GM21576 (cell line): Measurements from ENCODE around the gene ZMIZ1.
"Not testable (repeated sequence)": the region's sequence is repeated elsewhere in the genome, so short reads cannot be mapped to it uniquely, and the experiment has no call there.

Experiments
- ATAC-seq: cut with Tn5 transposase; IDR thresholded peaks from one replicate; pipeline ENCODE4 v1.9.1; 2021; ENCODE audit warnings: mild to moderate bottlenecking, moderate library complexity; ENCODE audit not compliant: unreplicated experiment

Gene ZMIZ1

DNA sequence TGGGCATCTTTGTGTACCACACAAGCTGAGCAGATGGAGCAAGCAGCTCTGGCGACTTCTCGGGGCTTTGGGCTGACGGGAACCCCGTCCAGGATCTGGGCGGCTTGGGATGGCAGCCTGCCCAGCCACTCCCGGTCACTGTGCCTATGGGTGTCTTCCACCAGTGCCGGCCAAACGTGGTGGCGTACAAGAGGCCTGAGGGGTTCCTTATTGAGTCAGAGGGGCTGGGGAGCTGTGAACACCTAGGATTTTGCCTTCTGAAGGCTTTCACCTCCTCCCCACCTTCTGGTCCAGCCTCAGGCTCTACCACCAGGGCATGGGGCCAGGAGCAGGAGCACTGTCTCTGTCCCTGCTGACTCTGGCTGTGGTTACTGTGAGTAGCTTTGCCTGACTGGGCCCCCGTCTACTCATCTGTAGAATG, 206.7 kb downstream of the ZMIZ1 start:
- ATAC-seq: no peak

DNA sequence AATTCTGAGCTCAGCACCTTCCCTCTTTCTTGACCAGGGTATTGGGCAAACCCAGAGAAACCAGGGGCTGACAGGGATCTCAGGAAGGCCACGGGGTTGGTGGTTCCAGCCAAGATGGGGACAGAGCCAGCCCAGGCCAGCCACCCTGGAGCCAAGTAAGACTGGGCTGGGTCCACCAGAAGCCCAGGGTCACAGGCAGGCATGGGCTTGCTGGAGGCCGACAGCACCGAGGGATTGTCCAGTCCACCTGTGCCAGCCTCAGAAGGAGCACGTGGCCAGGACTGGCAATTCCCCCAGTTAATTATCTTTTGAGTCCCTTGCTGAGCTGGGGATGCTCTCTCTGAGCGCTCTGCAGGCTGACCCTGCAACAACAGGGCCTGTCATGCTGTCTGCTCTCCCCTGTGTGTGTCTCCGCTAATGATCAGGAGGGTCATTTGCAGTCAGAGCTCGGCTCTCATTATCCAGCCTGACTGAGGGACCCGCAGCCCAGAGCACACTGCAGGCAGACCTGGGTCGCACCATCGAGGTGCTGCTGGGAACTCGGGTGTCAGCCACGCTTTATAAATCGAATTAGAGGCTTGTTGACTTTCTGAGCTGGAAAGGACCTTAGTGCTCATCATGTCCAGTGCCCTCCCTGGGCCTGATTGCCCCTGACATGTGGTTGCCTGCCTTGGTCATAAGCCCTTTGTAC, 209.0 kb downstream of the ZMIZ1 start:
- ATAC-seq: no peak

DNA sequence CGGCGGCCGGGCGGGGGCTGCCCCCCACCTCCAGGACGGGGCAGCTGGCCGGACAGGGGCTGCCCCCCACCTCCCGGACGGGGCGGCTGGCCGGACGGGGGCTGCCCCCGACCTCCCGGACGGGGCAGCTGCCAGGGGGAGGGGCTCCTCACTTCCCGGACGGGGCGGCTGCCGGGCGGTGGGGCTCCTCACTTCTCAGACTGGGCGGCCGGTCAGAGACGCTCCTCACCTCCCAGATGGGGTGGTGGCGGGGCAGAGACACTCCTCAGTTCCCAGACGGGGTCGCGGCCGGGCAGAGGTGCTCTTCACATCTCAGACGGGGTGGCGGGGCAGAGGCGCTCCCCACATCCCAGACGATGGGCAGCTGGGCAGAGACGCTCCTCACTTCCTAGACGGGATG, 210.3 kb downstream of the ZMIZ1 start:
- ATAC-seq: not testable (repeated sequence)

DNA sequence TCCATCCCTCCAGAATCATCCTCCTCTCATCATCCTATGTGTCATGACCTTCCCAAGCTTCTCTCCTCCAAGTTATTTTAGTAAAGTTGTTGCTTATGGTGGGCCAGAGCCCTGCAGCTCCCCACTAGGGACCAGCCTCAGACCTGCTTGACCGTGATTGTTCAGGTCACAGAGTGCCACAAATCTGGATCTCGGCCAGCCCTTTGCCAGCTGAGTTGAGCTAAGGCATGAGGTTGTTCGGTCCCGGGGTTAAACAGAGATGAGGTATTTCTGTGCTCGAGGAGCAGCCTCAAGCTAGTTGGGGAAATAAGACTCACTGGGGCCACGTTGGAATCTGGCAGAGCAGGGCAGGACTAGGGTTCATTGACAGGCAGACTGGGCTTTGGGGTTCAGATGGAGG, 212.2 kb downstream of the ZMIZ1 start:
- no peak for ATAC-seq

DNA sequence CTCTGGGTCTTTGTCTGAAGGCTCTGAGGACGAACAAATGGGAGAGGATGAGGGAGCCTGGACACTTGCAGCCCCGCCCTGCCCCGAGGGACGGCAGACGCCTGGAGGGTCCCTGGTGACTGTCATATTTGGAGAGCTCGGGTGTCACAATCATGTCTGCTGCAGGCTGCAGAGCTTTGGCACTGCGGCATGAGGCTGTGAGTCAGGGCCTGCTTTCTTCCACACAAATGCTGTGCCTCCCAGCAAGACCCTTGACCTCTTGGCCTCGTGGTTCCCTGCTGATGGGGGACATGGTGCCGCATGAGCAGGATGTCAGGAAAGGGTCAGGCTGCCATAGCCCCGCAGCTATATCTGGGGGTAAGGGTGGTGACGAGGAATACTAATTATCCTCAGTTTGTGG, 213.6 kb downstream of the ZMIZ1 start:
- no peak for ATAC-seq

DNA sequence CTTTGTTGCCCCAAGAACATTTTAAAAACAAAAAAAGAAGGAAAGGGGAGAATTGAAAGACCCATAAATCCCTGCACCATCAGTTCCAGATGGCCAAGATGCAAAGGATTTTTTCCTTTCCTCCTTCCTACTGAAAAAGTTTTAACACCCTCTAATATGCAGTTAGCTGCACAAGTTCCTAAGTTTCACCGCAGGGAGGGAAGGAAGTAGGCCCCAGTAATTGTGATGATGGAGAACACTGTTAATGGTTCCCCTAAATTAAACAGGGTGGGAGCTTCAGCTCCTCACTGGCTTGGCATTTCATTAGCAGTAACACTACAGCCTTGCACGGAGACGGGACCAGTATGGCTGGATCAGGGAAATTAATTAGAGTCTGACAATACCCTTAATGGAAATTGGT, 214.8 kb downstream of the ZMIZ1 start:
- no peak for ATAC-seq

DNA sequence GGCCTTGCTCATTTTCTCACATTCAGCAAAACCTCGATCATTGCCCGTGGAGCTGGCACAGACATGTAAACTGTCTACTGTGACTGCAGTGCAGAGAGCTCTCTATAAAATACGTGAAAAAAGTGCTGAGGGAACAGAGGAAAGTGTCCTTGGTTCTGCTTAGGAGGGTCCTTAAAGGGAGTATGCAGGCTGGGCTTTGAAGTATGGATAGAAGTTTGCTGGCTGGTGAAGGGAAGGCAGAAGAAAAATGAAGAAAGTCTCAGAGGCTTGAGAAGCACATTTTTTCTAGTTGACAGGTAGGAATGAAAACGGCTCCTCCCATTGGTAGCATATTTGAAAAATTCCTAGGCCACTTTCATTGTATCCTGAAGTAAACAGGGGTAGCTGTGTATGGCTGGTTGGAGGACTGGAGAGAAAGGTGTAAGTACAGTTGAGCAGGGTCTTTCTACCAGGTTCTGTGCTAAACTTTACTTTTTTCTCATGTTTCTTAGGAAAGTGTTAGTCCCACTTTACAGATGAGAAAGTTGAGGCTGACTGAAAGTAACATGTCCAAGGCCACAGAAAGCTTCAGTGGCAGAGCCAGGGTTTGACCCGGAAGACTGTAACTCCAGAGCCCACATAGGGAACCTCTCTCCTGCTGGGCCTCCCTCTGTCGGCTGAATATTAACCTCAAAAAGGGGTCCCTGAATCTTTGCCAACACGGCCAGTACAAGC, 215.5 kb downstream of the ZMIZ1 start:
- no peak for ATAC-seq

DNA sequence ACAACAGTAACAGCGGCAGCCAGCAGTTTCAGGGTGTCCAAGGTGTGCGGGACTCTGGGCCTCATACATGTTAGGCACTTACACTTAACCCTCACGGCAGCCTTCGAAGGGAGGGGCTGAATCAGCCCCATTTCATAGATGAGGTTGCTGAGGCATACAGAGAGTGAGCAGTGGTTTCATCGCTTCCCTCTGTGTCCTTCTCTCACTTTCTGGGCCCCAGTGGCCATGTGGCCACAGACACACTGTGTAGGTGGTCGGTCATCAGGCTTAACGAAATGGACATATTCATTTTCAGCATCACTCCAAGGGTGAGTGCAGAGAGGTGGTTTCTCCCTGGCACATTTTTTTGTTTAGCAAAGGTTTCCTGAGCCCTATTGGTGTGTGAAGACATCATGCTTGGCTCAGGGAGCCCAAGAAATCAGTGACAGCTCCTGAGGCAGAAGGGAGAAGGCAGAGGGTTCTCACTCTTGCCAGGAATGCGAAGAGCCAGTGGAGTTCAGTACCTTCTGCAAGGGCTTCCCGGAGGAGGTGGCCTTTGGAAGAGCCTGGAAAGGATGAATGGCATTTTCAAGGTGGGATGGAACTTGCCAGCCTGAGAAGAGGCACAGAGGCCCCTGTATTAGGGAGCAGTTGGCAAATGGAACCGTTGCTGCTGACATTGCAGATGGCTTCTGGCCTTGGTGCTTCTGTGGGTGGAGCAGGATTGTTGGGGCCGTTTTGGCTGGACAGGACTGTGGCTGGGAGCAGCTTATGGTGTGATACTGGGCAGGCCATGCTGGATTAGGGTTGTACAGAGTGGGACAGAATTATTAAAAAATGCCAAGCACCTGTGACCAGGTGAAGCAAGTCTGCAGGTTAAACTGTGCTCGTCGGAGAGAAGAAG, 216.8 kb downstream of the ZMIZ1 start:
- peak; percentile 65 for ATAC-seq

DNA sequence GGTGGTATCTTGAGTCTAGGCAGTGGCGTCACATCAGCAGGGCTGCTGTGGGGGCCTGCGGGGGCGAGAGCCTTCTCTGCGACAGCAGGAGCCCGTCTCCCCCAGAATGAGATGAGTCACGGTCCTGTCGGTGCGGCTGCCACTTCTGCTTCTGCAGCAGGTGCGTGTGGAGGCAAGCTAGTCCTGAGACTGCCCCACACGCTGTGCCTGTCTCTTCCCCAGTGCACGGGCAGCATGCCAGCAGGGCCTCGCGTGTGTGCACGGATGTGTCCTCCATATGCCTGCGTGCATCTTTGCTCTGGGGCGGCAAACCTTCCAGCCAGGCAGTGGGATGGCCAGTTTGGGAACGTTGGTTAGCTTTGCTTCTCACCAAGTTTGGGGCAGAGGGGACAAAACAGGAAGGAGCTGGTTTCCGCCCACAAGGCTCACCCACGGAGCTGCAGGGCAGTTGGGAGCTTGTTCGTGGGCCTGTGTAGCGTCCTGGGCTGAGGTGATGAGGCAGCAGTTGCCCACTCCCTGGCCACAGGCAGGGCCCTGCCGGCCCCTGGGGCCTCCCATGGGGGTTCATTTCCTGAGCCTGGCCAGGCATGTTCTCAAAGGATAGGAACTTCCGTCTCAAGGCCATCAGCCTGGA, 217.7 kb downstream of the ZMIZ1 start:
- ATAC-seq: peak; percentile 76

DNA sequence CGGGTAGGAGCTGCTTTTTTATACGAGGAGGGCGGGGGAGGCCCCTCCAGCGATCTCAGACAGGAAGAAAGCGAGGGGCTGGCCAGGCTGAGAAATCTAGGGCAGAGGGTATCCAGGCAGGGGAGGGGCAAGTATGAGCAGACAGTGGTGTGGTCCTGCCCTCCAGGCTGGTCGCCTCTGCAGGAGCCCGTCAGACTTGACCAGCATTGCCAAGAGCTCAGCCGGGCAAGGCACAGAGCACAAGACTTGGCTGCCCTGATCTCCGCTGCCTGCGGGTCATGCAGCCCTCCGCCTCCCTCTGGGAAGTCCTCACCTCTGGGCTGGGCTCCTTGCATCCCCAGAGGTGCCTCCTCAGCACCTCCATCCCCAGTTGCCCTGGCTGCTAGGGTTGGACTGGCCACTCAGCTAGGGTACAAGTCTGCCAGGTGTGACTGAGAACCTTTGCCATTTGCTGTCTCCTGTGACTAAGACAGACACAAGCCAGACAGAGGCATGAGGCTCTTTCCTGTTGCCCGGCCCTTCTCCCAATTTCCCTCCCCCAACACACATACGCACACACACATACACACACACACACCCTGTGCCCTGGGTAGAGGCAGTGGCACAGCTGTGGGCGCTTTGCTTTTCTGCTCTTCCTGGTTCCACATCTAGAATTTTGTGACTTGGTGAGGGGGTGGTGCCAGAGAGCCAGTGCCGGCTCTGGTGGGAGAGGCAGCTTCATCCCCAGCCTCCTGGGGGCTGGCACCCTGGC, 219.4 kb downstream of the ZMIZ1 start:
- ATAC-seq: no peak

DNA sequence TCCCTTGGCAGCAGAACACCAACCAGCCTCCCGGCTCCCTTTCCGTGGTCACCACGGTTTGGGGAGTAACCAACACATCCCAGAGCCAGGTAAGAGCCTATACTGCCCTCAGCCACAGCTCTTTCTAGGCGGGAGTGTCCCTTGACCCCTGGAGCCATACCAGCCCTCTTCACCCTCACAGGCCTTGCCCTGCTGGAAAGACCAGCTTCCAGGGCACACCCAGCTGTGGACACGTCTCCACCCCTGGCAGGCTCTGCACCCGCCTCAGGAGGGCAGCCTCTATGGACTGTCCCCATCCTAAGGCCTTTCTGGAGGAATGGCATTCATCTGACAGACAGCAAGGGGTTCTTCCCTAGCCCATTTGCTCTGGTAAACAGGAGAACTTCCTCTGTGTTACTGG, 221.0 kb downstream of the ZMIZ1 start:
- no peak for ATAC-seq

DNA sequence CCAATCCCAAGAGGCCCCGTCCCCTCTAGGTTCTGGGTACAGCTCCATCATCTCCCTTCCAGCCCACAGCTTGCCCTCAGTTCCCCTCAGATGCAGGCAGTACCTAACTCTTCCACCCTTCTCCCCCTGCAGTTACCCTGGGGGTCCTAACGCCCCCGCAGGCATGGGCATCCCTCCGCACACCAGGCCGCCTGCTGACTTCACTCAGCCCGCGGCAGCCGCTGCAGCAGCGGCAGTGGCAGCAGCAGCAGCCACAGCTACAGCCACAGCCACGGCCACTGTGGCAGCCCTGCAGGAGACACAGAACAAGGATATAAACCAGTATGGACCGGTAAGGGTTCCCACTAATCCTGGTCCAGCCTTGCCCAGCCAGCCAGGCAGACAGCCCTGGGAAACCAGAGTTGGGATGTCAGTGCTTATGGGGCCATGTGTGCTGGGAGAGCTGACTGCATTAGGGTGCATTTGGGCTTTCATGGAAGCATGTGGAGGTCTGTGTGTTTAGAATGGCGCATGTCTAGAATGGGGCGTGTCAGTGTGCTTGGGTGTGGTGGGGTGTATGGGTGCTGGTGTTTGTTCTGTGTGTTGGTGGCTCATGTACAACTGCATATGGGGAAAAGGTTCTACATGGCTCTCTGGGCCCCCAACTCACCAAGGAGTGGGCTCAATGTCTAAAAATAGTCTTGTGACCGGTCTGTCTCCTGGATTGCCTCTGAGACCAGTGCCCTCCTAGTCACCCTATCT, 223.4 kb downstream of the ZMIZ1 start:
- no peak for ATAC-seq

DNA sequence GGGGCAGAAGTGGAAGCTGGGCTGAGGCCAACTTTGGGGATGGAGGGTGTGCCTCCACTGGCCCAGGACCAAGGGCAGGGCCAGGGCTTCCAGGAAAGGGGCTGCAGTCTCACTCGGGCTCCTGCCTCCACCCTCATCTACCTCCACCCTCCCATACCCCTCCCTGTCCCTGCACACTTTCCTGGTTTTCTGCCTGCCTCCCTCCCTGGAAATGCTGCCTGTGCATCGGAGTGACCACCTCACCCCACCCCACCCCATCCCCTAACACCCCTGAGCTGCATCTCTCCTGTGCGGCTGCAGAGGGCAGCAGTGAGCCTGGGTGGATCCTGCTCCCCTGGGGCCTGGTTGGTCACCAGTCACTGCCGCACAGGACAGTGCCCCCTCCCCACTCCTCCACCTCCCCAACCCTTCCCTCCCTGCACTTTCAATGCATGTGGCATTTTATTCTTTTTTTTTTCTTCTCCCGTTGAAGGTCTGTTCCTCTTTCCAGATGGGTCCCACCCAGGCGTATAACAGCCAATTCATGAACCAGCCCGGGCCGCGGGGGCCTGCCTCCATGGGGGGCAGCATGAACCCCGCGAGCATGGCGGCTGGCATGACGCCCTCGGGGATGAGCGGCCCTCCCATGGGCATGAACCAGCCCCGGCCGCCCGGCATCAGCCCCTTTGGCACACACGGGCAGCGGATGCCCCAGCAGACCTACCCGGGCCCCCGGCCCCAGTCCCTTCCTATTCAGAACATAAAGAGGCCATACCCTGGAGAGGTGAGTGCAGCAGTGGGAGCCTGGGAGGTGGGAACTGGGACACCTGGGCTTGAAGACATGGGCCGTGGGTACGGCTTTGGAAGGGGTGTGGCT, 224.4 kb downstream of the ZMIZ1 start:
- ATAC-seq: no peak

DNA sequence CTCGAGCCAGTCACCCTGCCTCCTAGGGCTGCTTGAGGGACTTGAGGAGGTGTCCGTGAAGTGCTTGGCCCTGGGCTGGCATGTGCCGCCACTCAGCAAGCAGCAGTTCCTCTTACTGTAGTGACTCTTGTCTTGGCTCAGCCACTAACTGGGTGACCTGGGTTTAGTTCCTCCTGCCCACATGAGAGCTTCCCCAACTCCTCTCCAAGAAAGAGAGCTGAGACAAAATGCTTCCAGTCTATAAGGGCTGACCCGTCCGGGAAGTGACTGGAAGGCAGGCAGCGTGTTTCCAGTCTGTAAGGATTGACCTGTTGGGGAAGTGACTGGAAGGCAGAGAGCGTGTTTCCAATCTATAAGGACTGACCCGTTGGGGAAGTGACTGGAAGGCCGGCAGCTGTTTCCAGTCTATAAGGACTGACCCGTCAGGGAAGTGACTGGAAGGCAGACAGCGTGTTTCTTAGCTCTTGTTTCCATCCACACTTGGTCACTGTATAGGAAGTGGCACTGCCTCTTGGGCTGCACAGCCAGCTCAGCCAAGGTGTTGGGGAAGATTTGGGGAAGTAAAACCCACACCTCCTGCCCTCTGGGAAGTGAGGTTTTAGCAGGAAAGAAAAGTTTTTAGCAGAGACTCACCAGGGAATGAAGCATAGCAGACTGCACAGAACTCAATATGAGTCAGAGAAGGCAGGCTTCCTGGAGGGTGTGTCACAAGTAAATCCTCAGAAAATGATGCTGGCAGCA, 225.2 kb downstream of the ZMIZ1 start:
- ATAC-seq: no peak

DNA sequence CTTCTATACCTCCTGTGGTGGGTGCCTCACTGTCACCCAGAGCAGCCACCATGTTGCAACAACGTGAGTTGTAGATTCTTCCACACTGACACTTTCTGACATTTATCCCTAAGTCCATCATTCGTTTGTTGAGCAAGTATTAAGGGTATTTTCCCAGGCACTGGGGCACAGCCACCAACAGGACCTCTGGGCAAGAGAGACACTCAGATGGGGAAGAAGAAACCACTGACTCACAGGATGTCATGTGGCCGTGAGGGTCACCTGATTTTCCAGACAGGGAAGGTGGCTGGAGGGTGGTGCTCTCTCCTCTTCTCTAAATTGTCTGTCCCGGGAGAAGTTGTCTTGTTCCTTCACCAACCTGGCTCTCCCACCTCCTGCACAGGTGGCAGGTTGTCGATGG, 226.8 kb downstream of the ZMIZ1 start:
- ATAC-seq: no peak

DNA sequence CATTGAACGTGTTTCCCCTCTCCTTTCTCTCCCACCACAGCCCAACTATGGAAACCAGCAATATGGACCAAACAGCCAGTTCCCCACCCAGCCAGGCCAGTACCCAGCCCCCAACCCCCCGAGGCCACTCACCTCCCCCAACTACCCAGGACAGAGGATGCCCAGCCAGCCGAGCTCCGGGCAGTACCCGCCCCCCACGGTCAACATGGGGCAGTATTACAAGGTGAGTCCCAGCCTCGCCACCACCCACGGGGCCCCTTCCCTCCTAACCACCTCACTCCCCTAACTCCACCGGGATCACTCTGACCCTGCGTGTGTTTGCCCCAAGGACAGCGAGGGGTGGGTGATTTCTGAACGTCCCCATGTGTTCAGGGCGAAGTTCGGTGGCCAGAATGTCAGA, 227.7 kb downstream of the ZMIZ1 start:
- ATAC-seq: no peak

DNA sequence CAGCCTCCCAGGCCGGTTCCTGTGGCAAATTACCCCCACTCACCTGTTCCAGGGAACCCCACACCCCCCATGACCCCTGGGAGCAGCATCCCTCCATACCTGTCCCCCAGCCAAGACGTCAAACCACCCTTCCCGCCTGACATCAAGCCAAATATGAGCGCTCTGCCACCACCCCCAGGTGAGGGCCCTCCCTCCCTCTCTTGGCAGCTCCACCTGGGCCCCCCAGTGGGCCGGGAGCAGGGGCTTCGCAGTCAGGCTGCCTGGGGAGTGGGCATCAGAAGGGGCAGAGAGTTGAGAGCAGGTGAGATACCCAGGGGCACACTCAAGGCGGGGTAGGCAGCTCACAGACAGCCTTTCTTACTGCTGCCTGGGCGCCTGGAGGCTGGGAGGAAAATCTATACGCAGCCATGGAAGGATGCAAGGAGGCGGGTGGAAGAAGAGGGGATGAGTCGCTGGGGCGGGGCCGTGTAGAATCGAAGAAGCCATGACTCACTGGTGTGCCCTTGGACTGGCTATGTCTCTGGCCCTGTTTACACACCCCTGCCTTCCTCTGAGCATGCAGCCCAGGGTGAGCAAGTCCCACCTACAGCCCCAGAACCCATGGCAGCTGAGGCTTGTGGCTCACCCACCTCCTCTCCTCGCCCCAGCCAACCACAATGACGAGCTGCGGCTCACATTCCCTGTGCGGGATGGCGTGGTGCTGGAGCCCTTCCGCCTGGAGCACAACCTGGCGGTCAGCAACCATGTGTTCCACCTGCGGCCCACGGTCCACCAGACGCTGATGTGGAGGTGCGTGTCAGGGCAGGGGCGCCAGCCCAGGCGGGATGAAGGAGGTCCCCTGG, 229.9 kb downstream of the ZMIZ1 start:
- no peak for ATAC-seq
